Activated CD4-positive, alpha-beta T cell treated with anti-CD3 and anti-CD28 coated beads for 36 hours (primary cell): Measurements from ENCODE around the gene NPHP4. TPM values are rescaled to one million over a fixed set of nuclear protein-coding genes. Genes with fewer than 3 reads are reported as not detected.

Experiments used
- ATAC-seq: fragments of 200-7000 bp; cut with Tn5 transposase; one replicate; pipeline ENCODE4 v1.10.0; 2021; ENCODE audit warnings: mild to moderate bottlenecking, moderate library complexity
- CTCF ChIA-PET: fragments of 350-600 bp; sonication (Branson Sonifier 250); formaldehyde crosslinking; loops from one replicate; lab custom pipeline; 2021; ENCODE audit warnings: antibody characterized with exemption; lab: Charles Lee
- POLR2A ChIA-PET: fragments of 350-600 bp; sonication (Branson Sonifier 250); formaldehyde crosslinking; loops from one replicate; lab custom pipeline; 2021; ENCODE audit warnings: antibody characterized with exemption, inconsistent platforms; lab: Charles Lee
- DNase-seq: peaks from one replicate; pipeline ENCODE4 v3.0.0-alpha.2; 2020
- H3K27ac Mint-ChIP-seq: one replicate; pipeline ENCODE4 v1.8.0; 2021; ENCODE audit warnings: mixed read lengths
- H3K27me3 Mint-ChIP-seq: one replicate; pipeline ENCODE4 v1.8.0; 2021; ENCODE audit warnings: mixed read lengths
- H3K36me3 Mint-ChIP-seq: one replicate; pipeline ENCODE4 v1.8.0; 2021; ENCODE audit warnings: low read depth, mixed read lengths
- H3K4me1 Mint-ChIP-seq: one replicate; pipeline ENCODE4 v1.8.0; 2021; ENCODE audit warnings: mixed read lengths
- H3K4me3 Mint-ChIP-seq: one replicate; pipeline ENCODE4 v1.8.0; 2021; ENCODE audit warnings: mild to moderate bottlenecking, moderate library complexity, mixed read lengths
- H3K9me3 Mint-ChIP-seq: one replicate; pipeline ENCODE4 v1.8.0; 2021; ENCODE audit warnings: low read depth, mixed read lengths
- intact Hi-C, 2 experiments: fragments of 100-400 bp; cut with DNase I in 1 of 2; cut with micrococcal nuclease in 1 of 2; formaldehyde crosslinking; loops; one replicate each; pipeline versions ENCODE4 v1.14.2 to v1.15.1; 2022 to 2024; cut with DNase I, micrococcal nuclease
- total RNA-seq, 2 experiments: library from RNA; stranded (reverse); gene quantifications; one replicate each; pipeline ENCODE4 v1.2.3, GENCODE V29; 2021

Gene NPHP4
- total RNA-seq, 2 experiments from 2014 or later = 12.9 to 14.1 TPM

- no peak overlapping the region for H3K27ac Mint-ChIP-seq
- ChIA-PET POLR2A (no interaction called here), CTCF (interaction anchor here (0.6 to 1.0 kb wide), 2 partner anchors 51 to 114 kb away, joined by 3 read pairs; no protein-coding TSS in a partner anchor)
Measured at GRCh38 chr1:5985250-5985649, 7.0 kb downstream of the NPHP4 start.

DNA sequence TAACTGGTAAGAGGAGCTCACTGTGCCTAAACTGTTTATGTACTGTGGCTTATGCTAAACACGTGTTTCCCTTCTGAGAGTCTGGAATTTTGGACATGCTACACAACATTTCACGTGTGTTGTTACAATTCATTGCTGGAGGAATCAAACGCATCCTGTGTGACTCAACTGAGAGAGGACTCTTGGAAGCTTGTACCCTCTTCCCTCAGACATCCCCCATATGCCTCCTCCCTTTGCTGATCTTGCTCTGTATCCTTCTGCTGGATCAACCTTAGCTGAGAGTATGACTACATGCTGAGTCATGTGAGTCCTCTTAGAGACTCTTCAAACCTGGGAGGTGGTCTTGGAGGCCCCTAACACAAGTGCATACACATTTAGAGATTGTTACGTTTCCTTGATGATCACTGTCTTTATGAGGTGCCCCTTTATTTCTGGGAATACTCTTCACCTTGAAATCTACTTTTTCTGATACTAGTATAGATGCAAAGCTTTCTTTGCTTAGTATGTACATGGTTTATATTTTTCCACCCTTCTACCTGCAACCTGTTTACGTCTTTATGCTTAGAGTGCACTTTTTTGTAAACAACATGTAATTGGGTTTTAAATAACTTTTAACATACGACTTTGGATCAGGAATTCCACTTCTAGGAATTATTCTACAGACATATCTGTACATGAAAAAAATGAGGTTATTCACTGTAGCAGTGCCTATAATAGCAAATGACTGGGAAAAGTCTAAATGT lies 8.7 kb downstream of the NPHP4 start:
- ChIA-PET POLR2A (interaction anchor here (0.5 kb wide), 2 partner anchors 44 to 497 kb away, joined by 3 read pairs; no protein-coding TSS in a partner anchor), CTCF (no interaction called here)
- DNase-seq (no peak), ATAC-seq (no peak)
- Mint-ChIP-seq H3K9me3 (no peaks in the 10 kb centered on the region), H3K36me3 (peaks cover 4% of the 10 kb centered on the region), H3K4me1 (no peaks in the 10 kb centered on the region), H3K27ac (no peak overlapping the region), H3K4me3 (no peak overlapping the region), H3K27me3 (no peaks in the 10 kb centered on the region)
- intact Hi-C loops = no loop called here

More at GRCh38 chr1:5985250-5985649, 7.0 kb downstream of the NPHP4 start:
- H3K27me3 Mint-ChIP-seq = no peaks in the 10 kb centered on the region
- H3K9me3 Mint-ChIP-seq = no peaks in the 10 kb centered on the region
- ATAC-seq = no peak
- no peak overlapping the region for H3K4me3 Mint-ChIP-seq
- H3K4me1 Mint-ChIP-seq = no peaks in the 10 kb centered on the region
- DNase-seq = no peak
- H3K36me3 Mint-ChIP-seq = peaks cover 4% of the 10 kb centered on the region
- intact Hi-C loops = no loop called here

- intact Hi-C loops = no loop called here
- H3K4me3 Mint-ChIP-seq = no peak overlapping the region
- no peak for ATAC-seq
- no peak overlapping the region for H3K27ac Mint-ChIP-seq
- no peak for DNase-seq
- no peaks in the 10 kb centered on the region for H3K4me1 Mint-ChIP-seq
- H3K27me3 Mint-ChIP-seq = no peaks in the 10 kb centered on the region
- no peaks in the 10 kb centered on the region for H3K9me3 Mint-ChIP-seq
- POLR2A ChIA-PET = interaction anchor here (0.5 kb wide), 1 partner anchor 44 kb away, joined by 3 read pairs; no protein-coding TSS in a partner anchor
- H3K36me3 Mint-ChIP-seq = peaks cover 4% of the 10 kb centered on the region
- CTCF ChIA-PET = no interaction called here
Measured at GRCh38 chr1:5982868-5983267, 9.4 kb downstream of the NPHP4 start.

DNA sequence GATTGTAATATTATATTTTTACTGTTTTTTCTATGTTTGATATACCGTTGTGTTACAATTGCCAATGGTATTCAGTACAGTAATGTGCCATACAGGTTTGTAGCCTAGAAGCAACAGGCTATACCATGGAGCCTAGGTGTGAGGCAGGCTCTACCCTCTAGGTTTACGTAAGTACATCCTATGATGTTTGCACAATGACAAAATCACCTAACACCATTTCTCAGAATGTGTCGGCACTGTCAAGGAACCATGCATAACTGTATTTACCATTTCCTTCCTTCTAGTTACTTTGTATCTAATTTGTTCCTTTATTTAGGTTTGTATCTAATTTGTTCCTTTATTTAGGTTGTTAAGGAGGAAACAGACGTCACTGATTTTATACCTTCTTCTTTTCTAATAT lies 9.9 kb downstream of the NPHP4 start:
- Mint-ChIP-seq H3K9me3 (peaks cover 2% of the 10 kb centered on the region), H3K27ac (no peak overlapping the region), H3K4me1 (no peaks in the 10 kb centered on the region), H3K27me3 (no peaks in the 10 kb centered on the region), H3K36me3 (peaks cover 8% of the 10 kb centered on the region), H3K4me3 (no peak overlapping the region)
- ChIA-PET CTCF (no interaction called here), POLR2A (no interaction called here)
- DNase-seq (no peak), ATAC-seq (no peak)
- intact Hi-C loops = no loop called here

DNA sequence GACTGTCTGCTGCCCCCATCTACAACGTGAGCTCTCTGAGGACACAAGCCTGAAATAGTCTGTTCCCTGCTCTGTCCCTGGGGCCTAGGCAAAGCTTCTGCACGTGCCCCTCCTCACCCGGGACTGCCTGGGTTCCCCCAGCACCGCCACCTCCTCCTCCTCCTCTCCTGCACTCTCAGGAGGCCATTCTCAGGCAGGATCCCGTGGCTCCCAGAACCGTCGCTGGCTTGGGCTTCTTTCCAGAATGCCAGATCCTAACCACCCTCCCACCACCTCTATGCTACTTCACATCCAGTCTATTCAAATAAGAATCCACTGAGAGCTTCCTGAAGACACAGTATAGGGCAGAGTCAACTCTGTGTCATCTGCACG lies 11.2 kb downstream of the NPHP4 start:
- CTCF ChIA-PET = interaction anchor here (0.7 to 1.2 kb wide), 2 partner anchors 10 to 13 kb away, joined by 3 read pairs; no protein-coding TSS in a partner anchor
- POLR2A ChIA-PET = no interaction called here
- no peak for ATAC-seq

GRCh38 chr1:5980314-5981008 lies 11.8 kb downstream of the NPHP4 start:
- intact Hi-C loops = no loop called here
- CTCF ChIA-PET = interaction anchor here (0.7 to 1.2 kb wide), 2 partner anchors 10 to 13 kb away, joined by 3 read pairs; no protein-coding TSS in a partner anchor
- Mint-ChIP-seq H3K27me3 (no peaks in the 10 kb centered on the region), H3K4me3 (no peak overlapping the region), H3K9me3 (peaks cover 2% of the 10 kb centered on the region), H3K27ac (no peak overlapping the region), H3K36me3 (peaks cover 12% of the 10 kb centered on the region), H3K4me1 (no peaks in the 10 kb centered on the region)
- DNase-seq = no peak
- no peak for ATAC-seq
- POLR2A ChIA-PET = no interaction called here

More for the DNA sequence above, 11.2 kb downstream of the NPHP4 start:
- Mint-ChIP-seq H3K27ac (no peak overlapping the region), H3K36me3 (peaks cover 12% of the 10 kb centered on the region), H3K27me3 (no peaks in the 10 kb centered on the region), H3K9me3 (peaks cover 2% of the 10 kb centered on the region), H3K4me1 (no peaks in the 10 kb centered on the region), H3K4me3 (no peak overlapping the region)
- intact Hi-C loops = no loop called here
- no peak for DNase-seq

GRCh38 chr1:5979536-5980313 lies 12.5 kb downstream of the NPHP4 start:
- Mint-ChIP-seq H3K27me3 (no peaks in the 10 kb centered on the region), H3K9me3 (peaks cover 2% of the 10 kb centered on the region), H3K27ac (no peak overlapping the region), H3K4me3 (no peak overlapping the region), H3K4me1 (no peaks in the 10 kb centered on the region), H3K36me3 (peaks cover 12% of the 10 kb centered on the region)
- no peak for ATAC-seq
- intact Hi-C loops = no loop called here
- CTCF ChIA-PET = no interaction called here
- no peak for DNase-seq
- POLR2A ChIA-PET = no interaction called here

DNA sequence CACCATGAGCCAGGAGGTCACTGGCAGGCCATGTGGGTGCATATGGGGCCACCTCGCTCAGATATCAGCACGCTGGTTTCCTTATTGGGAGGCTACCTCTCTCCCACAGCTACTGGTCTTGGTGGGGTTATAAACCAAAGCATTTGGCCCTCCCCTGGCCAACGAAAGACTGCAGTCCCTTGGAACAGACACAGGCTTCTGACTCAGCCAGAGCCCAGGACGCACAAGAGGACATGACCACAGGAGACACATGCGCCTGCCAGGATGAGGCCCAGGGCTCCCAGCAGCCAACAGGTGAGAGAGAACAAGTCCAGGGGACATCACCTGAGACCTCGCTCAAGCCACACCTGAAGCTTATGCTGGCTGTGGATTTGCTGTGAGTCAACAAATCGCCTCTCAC lies 13.8 kb downstream of the NPHP4 start:
- DNase-seq = no peak
- no peak overlapping the region for H3K27ac Mint-ChIP-seq
- intact Hi-C loops = no loop called here
- no peak for ATAC-seq
- H3K9me3 Mint-ChIP-seq = peaks cover 2% of the 10 kb centered on the region
- ChIA-PET CTCF (no interaction called here), POLR2A (interaction anchor here (0.6 kb wide), 1 partner anchor 356 kb away, joined by 3 read pairs; no protein-coding TSS in a partner anchor)
- H3K27me3 Mint-ChIP-seq = no peaks in the 10 kb centered on the region
- H3K36me3 Mint-ChIP-seq = peaks cover 13% of the 10 kb centered on the region
- H3K4me1 Mint-ChIP-seq = no peaks in the 10 kb centered on the region
- no peak overlapping the region for H3K4me3 Mint-ChIP-seq

- Mint-ChIP-seq H3K9me3 (peaks cover 2% of the 10 kb centered on the region), H3K4me1 (no peaks in the 10 kb centered on the region), H3K27me3 (no peaks in the 10 kb centered on the region), H3K27ac (no peak overlapping the region), H3K4me3 (no peak overlapping the region), H3K36me3 (peaks cover 11% of the 10 kb centered on the region)
- ATAC-seq (no peak), DNase-seq (no peak)
- POLR2A ChIA-PET = no interaction called here
- intact Hi-C loops = loop anchor here in 1 of 2 experiments (2.0 kb wide), 1 partner anchor 467 kb away; no protein-coding TSS in a partner anchor
- CTCF ChIA-PET = interaction anchor here (0.5 kb wide), 1 partner anchor 85 kb away, joined by 3 read pairs; no protein-coding TSS in a partner anchor
Measured at GRCh38 chr1:5977494-5978444, 14.5 kb downstream of the NPHP4 start.

DNA sequence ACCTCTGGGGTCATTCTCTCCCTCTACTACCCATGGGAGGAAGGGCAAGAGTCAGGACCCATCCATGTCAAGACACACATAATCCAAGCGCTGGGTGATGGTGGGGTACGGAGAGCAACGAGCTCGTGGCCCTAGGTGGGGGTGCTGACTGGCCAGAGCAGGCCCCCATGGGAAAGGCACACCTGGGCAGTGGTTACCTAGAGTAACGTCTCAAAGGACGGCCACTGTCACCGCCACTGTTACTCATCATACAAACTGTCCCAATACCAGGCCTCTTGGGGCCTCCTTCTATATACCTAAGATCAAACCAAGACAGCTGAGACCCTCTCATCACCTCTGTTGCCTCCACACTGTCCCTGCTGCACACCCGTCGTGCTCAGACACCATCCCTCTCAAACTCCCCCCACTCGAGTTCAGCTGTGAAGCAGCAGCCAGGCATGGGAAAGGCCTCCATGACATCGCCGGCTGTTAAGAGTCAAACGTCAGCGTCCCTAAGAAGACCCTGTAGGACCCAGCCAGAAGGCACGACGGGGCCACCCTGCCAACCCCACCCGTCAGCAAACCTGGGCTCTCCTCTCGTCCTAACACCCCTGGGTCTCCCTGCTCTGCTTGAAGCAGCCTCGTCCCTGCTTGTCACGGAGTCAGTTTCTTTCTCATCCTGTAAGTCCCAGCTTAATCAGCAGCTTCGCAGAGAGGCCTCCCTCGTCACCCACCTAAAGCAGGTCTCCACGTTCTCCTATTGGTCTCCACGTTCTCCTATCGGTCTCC lies 15.3 kb downstream of the NPHP4 start:
- Mint-ChIP-seq H3K4me3 (no peak overlapping the region), H3K4me1 (no peaks in the 10 kb centered on the region), H3K27me3 (no peaks in the 10 kb centered on the region), H3K9me3 (peaks cover 2% of the 10 kb centered on the region), H3K36me3 (peaks cover 11% of the 10 kb centered on the region), H3K27ac (no peak overlapping the region)
- ATAC-seq (no peak), DNase-seq (no peak)
- POLR2A ChIA-PET = interaction anchor here (0.9 kb wide), 1 partner anchor 16 kb away, joined by 3 read pairs; no protein-coding TSS in a partner anchor
- CTCF ChIA-PET = interaction anchor here (0.5 kb wide), 2 partner anchors 85 to 765 kb away, joined by 3 read pairs; no protein-coding TSS in a partner anchor
- intact Hi-C loops = loop anchor here in 1 of 2 experiments (2.0 kb wide), 1 partner anchor 466 kb away; no protein-coding TSS in a partner anchor
